OCI-LY1 (cell line): ENCODE results near the gene PAWR.

ENCODE experiments used
- H2AFZ ChIP-seq: fragments of 200-600 bp; sonication (generic), shearing (Covaris generic); 2 replicates; pipeline ENCODE4 v1.6.0; 2014; ENCODE audit warnings: antibody characterized with exemption, mild to moderate bottlenecking, low read length
- H3F3A ChIP-seq: fragments of 200-600 bp; sonication (generic), shearing (Covaris generic); 2 replicates; pipeline ENCODE4 v1.6.0; 2014; ENCODE audit warnings: mild to moderate bottlenecking, antibody characterized with exemption, low read length, moderate library complexity; ENCODE audit not compliant: insufficient read depth
- H3K27ac ChIP-seq: fragments of 200-600 bp; sonication (generic); 2 replicates; pipeline ENCODE4 v1.5.1; 2014; ENCODE audit warnings: low read length, mixed run types, mild to moderate bottlenecking, low read depth; ENCODE audit not compliant: poor library complexity, severe bottlenecking
- H3K27me3 ChIP-seq: fragments of 200-600 bp; sonication (generic); 2 replicates; pipeline ENCODE4 v1.6.0; 2014; ENCODE audit warnings: antibody characterized with exemption, mild to moderate bottlenecking, low read length, moderate library complexity; ENCODE audit not compliant: insufficient read depth
- H3K36me3 ChIP-seq: fragments of 200-600 bp; sonication (generic); 2 replicates; pipeline ENCODE4 v1.6.1; 2014; ENCODE audit warnings: mild to moderate bottlenecking, antibody characterized with exemption, low read length, moderate library complexity, mixed read lengths; ENCODE audit not compliant: insufficient read depth
- H3K4me1 ChIP-seq: fragments of 200-600 bp; sonication (generic); 2 replicates; pipeline ENCODE4 v1.5.1; 2014; ENCODE audit warnings: mild to moderate bottlenecking, low read length, moderate library complexity; ENCODE audit not compliant: insufficient read depth, severe bottlenecking
- H3K4me2 ChIP-seq: fragments of 200-600 bp; sonication (generic), shearing (Covaris generic); 2 replicates; pipeline ENCODE4 v1.6.1; 2014; ENCODE audit warnings: low read length
- H3K4me3 ChIP-seq: fragments of 200-600 bp; sonication (generic); 2 replicates; pipeline ENCODE4 v1.5.1; 2014; ENCODE audit warnings: low read length, low read depth, mild to moderate bottlenecking, mixed read lengths; ENCODE audit not compliant: poor library complexity, severe bottlenecking
- H3K79me2 ChIP-seq: fragments of 200-600 bp; shearing (Covaris generic); 2 replicates; pipeline ENCODE4 v1.6.1; 2016; ENCODE audit warnings: mixed run types, low read length, mixed read lengths; ENCODE audit not compliant: insufficient read depth
- H3K9ac ChIP-seq: fragments of 200-600 bp; sonication (generic), shearing (Covaris generic); 2 replicates; pipeline ENCODE4 v1.6.1; 2014; ENCODE audit warnings: mild to moderate bottlenecking, low read length, mixed read lengths
- H3K9me2 ChIP-seq: fragments of 200-600 bp; sonication (generic), shearing (Covaris generic); 2 replicates; pipeline ENCODE4 v1.6.1; 2014; ENCODE audit warnings: low read depth, mild to moderate bottlenecking, low read length, mixed read lengths
- H3K9me3 ChIP-seq: fragments of 200-600 bp; shearing (Covaris generic); 2 replicates; pipeline ENCODE4 v1.6.1; 2014; ENCODE audit warnings: low read length, mixed read lengths
- H4K20me1 ChIP-seq: fragments of 200-600 bp; sonication (generic), shearing (Covaris generic); 2 replicates; pipeline ENCODE4 v1.6.0; 2016; ENCODE audit warnings: mild to moderate bottlenecking, low read length; ENCODE audit not compliant: insufficient read depth
- CTCF ChIP-seq: fragments of 200-600 bp; sonication (generic), shearing (Covaris generic); IDR thresholded peaks from 2 replicates; pipeline ENCODE4 v1.5.1; 2017; ENCODE audit warnings: mild to moderate bottlenecking, antibody characterized with exemption, low read length, moderate library complexity, mixed read lengths
- EZH2 ChIP-seq: fragments of 200-600 bp; sonication (generic), shearing (Covaris generic); IDR thresholded peaks from 2 replicates; pipeline ENCODE4 v1.8.0; 2017; ENCODE audit warnings: borderline replicate concordance, mixed run types, mild to moderate bottlenecking, antibody characterized with exemption, low read length, moderate library complexity, mixed read lengths

Gene PAWR

GRCh38 chr12:79614730-79615129 lies 76.0 kb downstream of the PAWR start:
- H3K4me3 ChIP-seq: no peak overlapping the region
- H3F3A ChIP-seq: no peaks in the 10 kb centered on the region
- TF ChIP-seq EZH2: no peak
- peaks cover 27% of the 10 kb centered on the region for H3K4me1 ChIP-seq
- no peak overlapping the region for H3K9ac ChIP-seq
- no peaks in the 10 kb centered on the region for H3K9me3 ChIP-seq
- H3K9me2 ChIP-seq: no peaks in the 10 kb centered on the region
- peaks cover 5% of the 10 kb centered on the region; the same call in 1 of the 2 replicates for H3K79me2 ChIP-seq
- peaks cover 40% of the 10 kb centered on the region for H3K36me3 ChIP-seq
- H4K20me1 ChIP-seq: no peaks in the 10 kb centered on the region
- H3K4me2 ChIP-seq: no peak overlapping the region
- no peak overlapping the region for H3K27ac ChIP-seq
- H2AFZ ChIP-seq: no peak overlapping the region
- H3K27me3 ChIP-seq: no peaks in the 10 kb centered on the region

GRCh38 chr12:79601908-79602307 lies 88.9 kb downstream of the PAWR start:
- H3K27ac ChIP-seq: no peak overlapping the region
- H2AFZ ChIP-seq: no peak overlapping the region
- no peaks in the 10 kb centered on the region for H3K9me2 ChIP-seq

GRCh38 chr12:79597910-79598309 lies 92.9 kb downstream of the PAWR start:
- H3K9me2 ChIP-seq: no peaks in the 10 kb centered on the region
- H3K27ac ChIP-seq: no peak overlapping the region
- H3K9me3 ChIP-seq: no peaks in the 10 kb centered on the region
- peaks cover 19% of the 10 kb centered on the region for H3K36me3 ChIP-seq
- H3K4me3 ChIP-seq: no peak overlapping the region
- H3K27me3 ChIP-seq: no peaks in the 10 kb centered on the region
- H2AFZ ChIP-seq: no peak overlapping the region
- H3K4me2 ChIP-seq: no peak overlapping the region
- H3K4me1 ChIP-seq: no peaks in the 10 kb centered on the region
- no peaks in the 10 kb centered on the region for H4K20me1 ChIP-seq
- TF ChIP-seq EZH2 (no peak), CTCF (no peak)
- H3K79me2 ChIP-seq: no peaks in the 10 kb centered on the region
- H3F3A ChIP-seq: 0 out of 2 replicates have a peak, but pooled peaks cover 4% of the 10 kb centered on the region
- H3K9ac ChIP-seq: no peak overlapping the region

More at GRCh38 chr12:79601908-79602307, 88.9 kb downstream of the PAWR start:
- Histone ChIP-seq H3K4me3 (no peak overlapping the region), H3F3A (no peaks in the 10 kb centered on the region), H3K9ac (no peak overlapping the region), H3K27me3 (no peaks in the 10 kb centered on the region), H3K9me3 (no peaks in the 10 kb centered on the region), H3K4me1 (no peaks in the 10 kb centered on the region), H4K20me1 (no peaks in the 10 kb centered on the region), H3K36me3 (peaks cover 10% of the 10 kb centered on the region; the same call in 1 of the 2 replicates), H3K79me2 (no peaks in the 10 kb centered on the region; the same call in 1 of the 2 replicates), H3K4me2 (no peak overlapping the region)
- TF ChIP-seq CTCF (no peak), EZH2 (no peak)

GRCh38 chr12:79596719-79597350 lies 93.9 kb downstream of the PAWR start:
- no peaks in the 10 kb centered on the region for H4K20me1 ChIP-seq

More at GRCh38 chr12:79596719-79597350, 93.9 kb downstream of the PAWR start:
- H3K27ac ChIP-seq: no peak overlapping the region
- H3K36me3 ChIP-seq: peaks cover 27% of the 10 kb centered on the region
- H3K4me2 ChIP-seq: no peak overlapping the region
- 0 out of 2 replicates have a peak, but pooled peaks cover 4% of the 10 kb centered on the region for H3F3A ChIP-seq
- H3K9ac ChIP-seq: no peak overlapping the region
- no peaks in the 10 kb centered on the region for H3K9me3 ChIP-seq
- no peak overlapping the region for H2AFZ ChIP-seq
- no peaks in the 10 kb centered on the region for H3K4me1 ChIP-seq
- H3K27me3 ChIP-seq: no peaks in the 10 kb centered on the region
- H3K9me2 ChIP-seq: no peaks in the 10 kb centered on the region
- H3K4me3 ChIP-seq: no peak overlapping the region
- TF ChIP-seq EZH2 (no peak), CTCF (no peak)
- H3K79me2 ChIP-seq: no peaks in the 10 kb centered on the region
